Effector memory CD4-positive, alpha-beta T cell (primary cell): Measurements from ENCODE around the gene YEATS2.
"Not testable (repeated sequence)": the region's sequence is repeated elsewhere in the genome, so short reads cannot be mapped to it uniquely, and the experiment has no call there.

Experiments
- DNase-seq, 3 donors: peaks; one replicate each; pipeline ENCODE4 v3.0.0-alpha.2; 2020
- H3K27ac ChIP-seq: 2 replicates; pipeline ENCODE4 v1.7.0; 2013; ENCODE audit warnings: mild to moderate bottlenecking, low read length, moderate library complexity; ENCODE audit not compliant: insufficient read depth, poor library complexity, severe bottlenecking
- H3K27me3 ChIP-seq: replicated peaks from 2 replicates; pipeline ENCODE4 v1.7.0; 2013; ENCODE audit warnings: mild to moderate bottlenecking, low read length; ENCODE audit not compliant: insufficient read depth, control insufficient read depth, poor library complexity, severe bottlenecking
- H3K36me3 ChIP-seq: 2 replicates; pipeline ENCODE4 v1.7.0; 2013; ENCODE audit warnings: mild to moderate bottlenecking, low read length, moderate library complexity; ENCODE audit not compliant: control insufficient read depth, insufficient read depth
- H3K4me1 ChIP-seq: 2 replicates; pipeline ENCODE4 v1.7.0; 2013; ENCODE audit warnings: low read length, mild to moderate bottlenecking; ENCODE audit not compliant: control insufficient read depth, insufficient read depth, poor library complexity, severe bottlenecking
- H3K4me3 ChIP-seq: 2 replicates; pipeline ENCODE4 v1.7.0; 2013; ENCODE audit warnings: low read length, low read depth, mild to moderate bottlenecking; ENCODE audit not compliant: insufficient read depth, poor library complexity, severe bottlenecking
- H3K9me3 ChIP-seq: 2 replicates; pipeline ENCODE4 v1.7.0; 2013; ENCODE audit warnings: mild to moderate bottlenecking, low read length, moderate library complexity; ENCODE audit not compliant: control insufficient read depth

The YEATS2 gene

DNA sequence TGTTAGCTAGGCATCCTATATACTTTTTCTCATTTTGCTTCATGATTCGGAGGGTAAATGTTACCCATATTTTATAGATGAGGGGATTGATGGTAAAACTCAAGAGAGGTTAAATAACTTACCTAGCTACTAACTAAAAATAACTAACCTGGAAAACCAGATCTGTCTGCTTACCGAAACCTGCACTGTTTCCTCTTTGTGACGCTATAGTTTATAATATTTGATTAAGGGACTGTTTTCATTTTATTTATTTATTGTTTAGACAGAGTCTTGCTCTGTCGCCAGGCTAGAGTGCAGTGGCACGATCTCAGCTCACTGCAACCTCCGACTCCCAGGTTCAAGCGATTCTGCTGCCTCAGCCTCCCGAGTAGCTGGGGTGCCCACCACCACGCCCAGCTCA lies 71.9 kb downstream of the YEATS2 start:
- Histone ChIP-seq H3K36me3 (peaks cover 10% of the 10 kb centered on the region), H3K27ac (no peak overlapping the region)

DNA sequence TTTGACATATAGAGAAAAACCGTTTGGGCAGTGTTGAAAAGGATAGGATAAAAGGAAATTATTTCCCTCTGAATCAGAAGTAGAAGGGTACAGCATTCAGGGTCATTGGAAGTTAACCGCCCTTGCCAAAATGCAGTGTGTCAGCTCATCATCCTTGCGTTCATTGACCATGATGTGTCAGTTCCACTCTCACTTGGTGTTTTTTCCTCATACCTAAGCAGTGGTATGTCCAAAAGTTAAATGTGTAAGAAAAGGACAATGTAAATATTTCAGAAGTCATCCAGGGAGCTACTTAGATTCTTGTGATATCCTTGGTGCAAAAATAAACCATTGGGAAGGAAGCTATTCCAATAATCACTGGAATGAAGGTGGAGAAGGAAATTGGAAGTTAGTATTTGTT lies 77.0 kb downstream of the YEATS2 start:
- DNase-seq = no peak
- Histone ChIP-seq H3K36me3 (peaks cover 43% of the 10 kb centered on the region), H3K27ac (no peak overlapping the region)

More for the DNA sequence above, 71.9 kb downstream of the YEATS2 start:
- no peak overlapping the region for H3K4me3 ChIP-seq
- no peaks in the 10 kb centered on the region for H3K4me1 ChIP-seq
- H3K27me3 ChIP-seq = no peaks in the 10 kb centered on the region
- no peak for DNase-seq
- no peaks in the 10 kb centered on the region for H3K9me3 ChIP-seq

DNA sequence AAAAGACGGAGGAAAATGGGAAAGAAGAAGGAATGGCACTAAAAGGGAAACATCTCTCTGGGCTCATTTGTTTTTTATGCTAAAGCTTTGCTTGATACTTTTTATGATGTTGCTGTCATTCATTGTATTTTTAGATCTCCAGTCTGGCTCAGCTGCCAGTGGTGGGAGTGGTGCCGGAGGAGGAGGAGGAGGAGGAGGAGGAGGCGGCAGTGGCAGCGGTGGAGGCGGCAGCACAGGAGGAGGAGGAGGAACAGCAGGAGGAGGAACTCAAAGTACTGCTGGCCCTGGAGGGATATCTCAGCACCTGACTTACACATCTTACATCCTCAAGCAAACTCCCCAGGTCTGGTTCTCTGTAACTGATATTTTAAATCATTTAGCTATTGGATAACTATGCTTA lies 78.2 kb downstream of the YEATS2 start:
- no peak for DNase-seq
- H3K36me3 ChIP-seq = peaks cover 50% of the 10 kb centered on the region
- no peaks in the 10 kb centered on the region for H3K4me1 ChIP-seq
- no peaks in the 10 kb centered on the region for H3K9me3 ChIP-seq
- H3K27me3 ChIP-seq = no peaks in the 10 kb centered on the region
- no peak overlapping the region for H3K27ac ChIP-seq
- no peak overlapping the region for H3K4me3 ChIP-seq

More for the DNA sequence above, 77.0 kb downstream of the YEATS2 start:
- Histone ChIP-seq H3K4me3 (no peak overlapping the region), H3K27me3 (no peaks in the 10 kb centered on the region), H3K9me3 (no peaks in the 10 kb centered on the region), H3K4me1 (no peaks in the 10 kb centered on the region)

DNA sequence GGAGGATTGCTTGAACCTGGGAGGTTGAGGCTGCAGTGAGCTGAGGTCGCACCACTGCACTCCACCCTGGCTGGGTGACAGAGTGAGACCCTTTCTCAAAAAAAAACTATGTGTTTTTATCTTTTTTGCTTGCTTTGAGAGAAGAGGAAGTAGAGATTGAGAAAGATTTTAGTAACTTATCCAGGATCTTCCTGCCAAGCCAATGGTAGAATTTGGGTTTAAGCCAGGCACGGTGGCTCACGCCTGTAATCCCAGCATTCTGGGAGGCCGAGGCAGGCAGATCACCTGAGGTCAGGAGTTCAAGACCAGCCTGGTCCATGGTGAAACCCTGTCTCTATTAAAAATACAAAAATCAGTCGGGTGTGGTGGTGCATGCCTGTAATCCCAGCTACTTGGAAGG lies 78.9 kb downstream of the YEATS2 start:
- peaks cover 54% of the 10 kb centered on the region for H3K36me3 ChIP-seq
- H3K9me3 ChIP-seq, H3K27me3 ChIP-seq, H3K27ac ChIP-seq, H3K4me3 ChIP-seq, H3K4me1 ChIP-seq, DNase-seq: not testable (repeated sequence)

DNA sequence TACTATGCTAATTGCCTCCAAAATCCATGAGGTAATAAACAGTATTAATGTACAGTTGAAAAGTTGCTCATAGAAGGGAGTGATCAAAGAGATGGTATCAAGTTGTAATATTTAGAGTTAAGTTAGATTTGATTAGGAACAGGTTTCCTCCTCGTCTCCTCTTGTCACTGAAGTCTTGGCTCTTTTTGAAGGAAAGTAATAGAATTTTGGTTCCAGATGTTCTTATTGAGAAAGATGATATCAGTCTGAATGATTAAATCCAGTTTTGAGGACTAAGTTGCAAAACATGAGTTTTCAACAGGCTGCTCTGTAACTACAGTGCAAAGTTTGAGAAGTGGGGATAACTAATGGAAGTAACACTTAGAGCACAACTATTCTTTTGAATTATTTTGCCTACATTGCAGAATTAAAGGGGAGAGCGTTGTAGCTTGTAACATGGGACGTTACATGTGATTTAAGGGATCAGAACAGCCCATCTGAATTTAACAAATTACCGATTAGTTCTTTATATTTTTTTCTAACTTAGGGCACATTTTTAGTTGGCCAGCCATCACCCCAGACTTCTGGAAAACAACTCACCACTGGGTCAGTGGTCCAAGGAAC lies 79.5 kb downstream of the YEATS2 start:
- Histone ChIP-seq H3K36me3 (peaks cover 57% of the 10 kb centered on the region), H3K4me1 (no peaks in the 10 kb centered on the region)
- DNase-seq = no peak

DNA sequence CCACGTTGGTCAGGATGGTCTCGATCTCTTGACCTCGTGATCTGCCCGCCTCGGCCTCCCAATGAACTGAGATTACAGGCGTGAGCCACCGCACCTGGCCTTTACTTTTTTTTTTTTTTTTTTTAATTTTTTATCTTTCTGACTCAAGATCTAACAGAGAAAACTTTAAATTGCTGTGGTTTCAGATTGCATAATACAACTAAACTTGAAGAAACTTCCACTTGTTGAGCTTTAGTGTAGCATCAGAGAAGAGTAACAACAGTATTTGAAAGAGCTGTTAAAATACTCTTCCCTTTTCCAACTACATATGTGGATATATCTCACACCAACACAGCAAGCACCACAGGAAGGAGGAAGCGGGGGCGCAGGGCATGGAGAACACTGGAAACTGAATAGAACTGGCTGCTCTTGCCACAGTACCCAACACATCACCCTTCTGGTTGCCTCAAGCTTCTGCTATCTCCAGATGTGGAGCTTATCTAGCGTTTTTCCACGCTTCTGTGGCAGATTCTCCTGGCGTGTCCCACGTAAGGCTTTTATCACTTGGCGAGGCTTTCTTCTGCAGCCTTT lies 82.4 kb downstream of the YEATS2 start:
- H3K9me3 ChIP-seq = no peaks in the 10 kb centered on the region
- no peak overlapping the region for H3K4me3 ChIP-seq
- peaks cover 51% of the 10 kb centered on the region for H3K36me3 ChIP-seq
- H3K4me1 ChIP-seq = no peaks in the 10 kb centered on the region
- no peaks in the 10 kb centered on the region for H3K27me3 ChIP-seq
- DNase-seq = no peak
- H3K27ac ChIP-seq = no peak overlapping the region

More for the DNA sequence above, 79.5 kb downstream of the YEATS2 start:
- Histone ChIP-seq H3K27ac (no peak overlapping the region), H3K27me3 (no peaks in the 10 kb centered on the region), H3K9me3 (no peaks in the 10 kb centered on the region), H3K4me3 (no peak overlapping the region)

DNA sequence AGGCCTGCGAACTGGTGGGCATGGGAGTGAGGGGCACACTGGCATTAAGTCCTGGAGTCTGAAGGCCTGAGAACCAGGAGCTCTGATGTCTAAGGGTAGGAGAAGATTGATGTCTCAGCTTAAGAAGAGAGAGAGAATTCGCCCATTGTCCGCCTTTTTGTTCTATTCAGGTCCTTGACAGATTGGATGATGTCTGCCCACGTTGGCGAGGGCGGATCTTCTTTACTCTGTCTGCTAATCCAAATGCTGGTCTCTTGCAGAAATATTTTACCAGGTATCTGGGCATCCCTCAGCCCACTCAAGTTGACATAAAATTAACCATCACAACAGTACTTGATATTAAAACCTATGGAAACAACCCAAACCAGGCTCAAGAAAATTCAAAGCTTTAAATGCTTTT lies 83.6 kb downstream of the YEATS2 start:
- Histone ChIP-seq H3K9me3 (no peaks in the 10 kb centered on the region), H3K27ac (no peak overlapping the region), H3K36me3 (peaks cover 50% of the 10 kb centered on the region), H3K27me3 (no peaks in the 10 kb centered on the region), H3K4me1 (no peaks in the 10 kb centered on the region), H3K4me3 (no peak overlapping the region)
- DNase-seq = no peak

DNA sequence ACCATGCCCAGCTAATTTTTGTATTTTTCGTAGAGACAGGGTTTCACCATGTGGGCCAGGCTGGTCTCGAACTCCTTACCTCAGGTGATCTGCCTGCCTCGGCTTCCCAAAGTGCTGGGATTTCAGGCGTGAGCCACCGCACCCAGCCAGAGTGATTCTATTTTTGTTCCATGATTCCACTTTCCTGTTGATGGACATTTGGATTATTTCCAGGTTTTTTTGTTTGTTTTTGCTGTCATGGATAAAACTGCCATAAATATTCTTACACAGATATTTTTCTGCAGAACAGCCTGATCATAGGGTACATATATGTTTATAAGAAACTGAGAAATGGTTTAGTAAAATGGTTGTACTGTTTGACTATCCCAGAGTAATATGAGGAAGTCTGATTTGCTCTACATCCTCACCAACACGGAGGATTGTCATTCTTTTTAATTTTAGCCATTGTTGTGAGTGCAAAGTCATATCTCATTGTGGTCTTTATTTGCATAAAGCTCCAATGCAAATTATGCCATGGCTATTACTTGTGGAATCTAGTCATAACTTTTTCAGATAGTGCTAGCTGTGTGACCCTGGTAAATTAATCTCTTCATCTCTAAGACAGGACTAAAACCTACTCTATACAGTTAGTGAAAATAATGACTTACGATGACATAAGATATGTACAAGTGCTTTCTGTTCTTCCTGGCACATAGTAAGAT lies 85.1 kb downstream of the YEATS2 start:
- Histone ChIP-seq H3K27ac (no peak overlapping the region), H3K4me1 (no peaks in the 10 kb centered on the region), H3K36me3 (peaks cover 54% of the 10 kb centered on the region)

DNA sequence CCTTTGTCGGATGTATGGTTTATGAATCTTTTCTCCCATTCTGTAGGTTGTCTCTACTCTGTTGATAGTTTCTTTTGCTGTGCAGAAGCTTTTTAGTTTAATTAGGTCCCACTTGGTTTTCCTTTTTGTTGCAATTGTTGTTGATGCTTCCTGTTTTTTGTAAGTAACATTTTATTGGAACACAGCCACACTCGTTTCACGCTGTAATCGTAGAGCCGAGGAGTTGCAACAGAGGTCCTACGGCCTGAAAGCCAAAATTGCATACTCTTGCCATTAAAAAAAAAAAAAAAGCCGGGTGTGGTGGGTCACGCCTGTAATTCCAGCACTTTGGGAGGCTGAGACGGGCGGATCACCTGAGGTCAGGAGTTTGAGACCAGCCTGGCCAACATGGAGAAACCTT lies 86.9 kb downstream of the YEATS2 start:
- not testable (repeated sequence) for H3K9me3 ChIP-seq, H3K27ac ChIP-seq, H3K4me1 ChIP-seq, H3K27me3 ChIP-seq, DNase-seq, H3K4me3 ChIP-seq
- peaks cover 41% of the 10 kb centered on the region for H3K36me3 ChIP-seq

More for the DNA sequence above, 85.1 kb downstream of the YEATS2 start:
- H3K4me3 ChIP-seq = no peak overlapping the region
- no peaks in the 10 kb centered on the region for H3K9me3 ChIP-seq
- no peaks in the 10 kb centered on the region for H3K27me3 ChIP-seq
- no peak for DNase-seq

DNA sequence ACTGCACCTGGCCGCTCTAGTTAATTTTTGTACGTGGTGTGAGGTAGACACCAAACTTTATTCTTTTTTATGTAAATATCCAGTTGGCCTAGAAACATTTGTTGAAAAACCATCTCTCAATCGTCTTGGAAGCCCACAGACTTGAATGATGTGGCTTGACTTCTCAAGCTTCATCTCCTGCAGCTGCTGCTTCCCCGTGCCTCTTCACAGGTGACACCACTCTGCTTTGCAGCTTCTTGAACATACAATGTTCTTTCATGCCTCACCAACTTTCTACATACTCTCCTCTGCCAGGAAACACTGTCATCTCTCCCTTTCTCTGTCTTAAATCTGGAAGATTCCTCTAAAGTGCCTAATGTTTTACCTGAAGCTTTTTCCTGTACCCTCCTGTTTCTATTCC lies 92.2 kb downstream of the YEATS2 start:
- H3K4me3 ChIP-seq = no peak overlapping the region
- H3K36me3 ChIP-seq = peaks cover 56% of the 10 kb centered on the region
- H3K27me3 ChIP-seq = no peaks in the 10 kb centered on the region
- DNase-seq = no peak
- no peaks in the 10 kb centered on the region for H3K4me1 ChIP-seq
- H3K9me3 ChIP-seq = no peaks in the 10 kb centered on the region
- H3K27ac ChIP-seq = no peak overlapping the region
